Suppressor macrophage (primary cell): ENCODE results near the gene OR52N2.

ENCODE experiments used
- DNase-seq, 4 experiments: peaks; one replicate each; pipeline ENCODE4 v3.0.0-alpha.2; 2020 to 2022
- total RNA-seq, 17 experiments: gene quantifications; one replicate each; lab custom pipeline; 2026; ENCODE audit warnings: mixed read lengths in 6 of 17, inconsistent platforms in 3 of 17; lab: John Stamatoyannopoulos, UW

OR52N2 gene
- total RNA-seq = 0 to 0.44 (median 0) reads per million in 17 experiments

- DNase-seq = peak; percentile 87 to 92 (median 90)
Measured at GRCh38 chr11:5808500-5809121, at the start of gene OR52N2. OR52N2 (plus strand) TSS chr11:5808924; CDS start chr11:5820336, 11,412 bp downstream.

- no peak for DNase-seq
Measured at GRCh38 chr11:5767056-5767455, 41.7 kb upstream of the OR52N2 start.

GRCh38 chr11:5783255-5783654 lies 25.5 kb upstream of the OR52N2 start, which contains the start of gene OR52N5:
OR52N5 (minus strand) TSS chr11:5783355; CDS start chr11:5778634, 4,721 bp downstream.
- no peak for DNase-seq

GRCh38 chr11:5791165-5791564 lies 17.6 kb upstream of the OR52N2 start, which contains the start of gene OR52N1:
OR52N1 (minus strand) TSS chr11:5791265; CDS start chr11:5788816, 2,449 bp downstream.
- no peak for DNase-seq

- DNase-seq = no peak
Measured at GRCh38 chr11:5796541-5796940, 12.2 kb upstream of the OR52N2 start.

GRCh38 chr11:5803982-5804381 lies 4.7 kb upstream of the OR52N2 start:
- DNase-seq = no peak

- DNase-seq = no peak
Measured at GRCh38 chr11:5807580-5807979, 1.1 kb upstream of the OR52N2 start.

GRCh38 chr11:5809122-5809519 lies 397 bp downstream of the OR52N2 start:
- DNase-seq = peak; percentile 9 to 26 (median 24)

- peak in 2 of 4 experiments; percentile 17 to 29 for DNase-seq
Measured at GRCh38 chr11:5809905-5810795, 1.4 kb downstream of the OR52N2 start.

GRCh38 chr11:5815534-5815933 lies 6.8 kb downstream of the OR52N2 start:
- peak; percentile 49 to 90 (median 72) for DNase-seq

- DNase-seq = peak in 1 of 4 experiments; percentile 9
Measured at GRCh38 chr11:5818245-5818886, 9.6 kb downstream of the OR52N2 start.

- no peak for DNase-seq
Measured at GRCh38 chr11:5831196-5831829, 22.6 kb downstream of the OR52N2 start.

GRCh38 chr11:5833446-5833845 lies 24.7 kb downstream of the OR52N2 start:
- DNase-seq = no peak

- no peak for DNase-seq
Measured at GRCh38 chr11:5837695-5838094, 29.0 kb downstream of the OR52N2 start.

GRCh38 chr11:5841797-5842196 lies 33.1 kb downstream of the OR52N2 start, which contains the start of gene OR52E6:
OR52E6 (minus strand) TSS chr11:5841897; CDS start chr11:5841897, 0 bp downstream.
- DNase-seq = no peak

GRCh38 chr11:5846701-5847100 lies 38.0 kb downstream of the OR52N2 start:
- peak in 1 of 4 experiments; percentile 5 for DNase-seq

GRCh38 chr11:5847711-5848110 lies 39.0 kb downstream of the OR52N2 start:
- no peak for DNase-seq

GRCh38 chr11:5851002-5851401 lies 42.3 kb downstream of the OR52N2 start:
- DNase-seq = no peak

- no peak for DNase-seq
Measured at GRCh38 chr11:5857590-5857989, 48.9 kb downstream of the OR52N2 start, which contains the start of gene OR52E8. OR52E8 (minus strand) TSS chr11:5857690; CDS start chr11:5857690, 0 bp downstream.

- no peak for DNase-seq
Measured at GRCh38 chr11:5865826-5866225, 57.1 kb downstream of the OR52N2 start.
